Neural cell (in vitro differentiated cells): ENCODE results near the gene CAP2. TPM values are rescaled to one million over a fixed set of nuclear protein-coding genes. Genes with fewer than 3 reads are reported as not detected.

ENCODE experiments used
- H2AFZ ChIP-seq: fragments of 200-600, 300-800 bp; sonication (generic), shearing (Covaris generic); 2 replicates; pipeline ENCODE4 v1.6.0; 2014; ENCODE audit warnings: low read depth, mild to moderate bottlenecking, antibody characterized with exemption, low read length, moderate library complexity
- H3F3A ChIP-seq: fragments of 200-600 bp; shearing (Covaris generic); 2 replicates; pipeline ENCODE4 v1.6.1; 2016; ENCODE audit warnings: mild to moderate bottlenecking, moderate library complexity, mixed read lengths, antibody characterized with exemption, low read length; ENCODE audit not compliant: insufficient read depth, poor library complexity, severe bottlenecking
- H3K27ac ChIP-seq: fragments of 200-600, 300-800 bp; sonication (generic), shearing (Covaris generic); 2 replicates; pipeline ENCODE4 v1.5.1; 2014; ENCODE audit warnings: mild to moderate bottlenecking, low read length, moderate library complexity
- H3K27me3 ChIP-seq: fragments of 300-800, 200-600 bp; sonication (generic), shearing (Covaris generic); 2 replicates; pipeline ENCODE4 v1.6.0; 2014; ENCODE audit warnings: mild to moderate bottlenecking, low read depth, low read length, moderate library complexity; ENCODE audit not compliant: insufficient read depth
- H3K36me3 ChIP-seq: fragments of 300-800, 200-600 bp; sonication (generic), shearing (Covaris generic); 2 replicates; pipeline ENCODE4 v1.5.1; 2014; ENCODE audit warnings: mild to moderate bottlenecking, antibody characterized with exemption, low read length, moderate library complexity; ENCODE audit not compliant: insufficient read depth
- H3K4me2 ChIP-seq: fragments of 300-800, 200-600 bp; sonication (generic), shearing (Covaris generic); 2 replicates; pipeline ENCODE4 v1.6.0; 2014; ENCODE audit warnings: mild to moderate bottlenecking, low read length
- H3K4me3 ChIP-seq: fragments of 300-800, 200-600 bp; sonication (generic), shearing (Covaris generic); 2 replicates; pipeline ENCODE4 v1.5.1; 2014; ENCODE audit warnings: mild to moderate bottlenecking, low read length, moderate library complexity
- H3K79me2 ChIP-seq: fragments of 200-600 bp; shearing (Covaris generic); replicated peaks from 2 replicates; pipeline ENCODE4 v1.6.0; 2014; ENCODE audit warnings: mild to moderate bottlenecking, low read length, moderate library complexity; ENCODE audit not compliant: insufficient read depth
- H3K9ac ChIP-seq: fragments of 300-800, 200-600 bp; sonication (generic), shearing (Covaris generic); 2 replicates; pipeline ENCODE4 v1.6.1; 2016; ENCODE audit warnings: mild to moderate bottlenecking, low read length, mixed read lengths
- H3K9me2 ChIP-seq: fragments of 200-600 bp; shearing (Covaris generic); 2 replicates; pipeline ENCODE4 v1.6.1; 2016; ENCODE audit warnings: mild to moderate bottlenecking, low read length, mixed read lengths; ENCODE audit not compliant: insufficient read depth
- H3K9me3 ChIP-seq: fragments of 200-600, 300-800 bp; sonication (generic), shearing (Covaris generic); 2 replicates; pipeline ENCODE4 v1.6.1; 2016; ENCODE audit warnings: mild to moderate bottlenecking, mixed run types, low read length, moderate library complexity, mixed read lengths
- H4K20me1 ChIP-seq: fragments of 200-600 bp; shearing (Covaris generic); 2 replicates; pipeline ENCODE4 v1.6.1; 2016; ENCODE audit warnings: mild to moderate bottlenecking, mixed run types; ENCODE audit not compliant: insufficient read depth
- CTCF ChIP-seq: fragments of 450-650 bp; IDR thresholded peaks from 2 replicates; pipeline ENCODE4 v1.5.1; 2014; ENCODE audit warnings: antibody characterized with exemption, mild to moderate bottlenecking, moderate library complexity; ENCODE audit not compliant: poor library complexity, severe bottlenecking
- EP300 ChIP-seq: fragments of 450-650 bp; conservative IDR thresholded peaks from 2 replicates; pipeline ENCODE4 v1.6.1; 2014; ENCODE audit warnings: antibody characterized with exemption, mild to moderate bottlenecking, moderate library complexity; ENCODE audit not compliant: poor library complexity, severe bottlenecking
- EZH2 ChIP-seq: fragments of 200-600, 300-800 bp; shearing (Covaris generic), sonication (generic); IDR thresholded peaks from 2 replicates; pipeline ENCODE4 v1.6.1; 2014; ENCODE audit warnings: antibody characterized with exemption, low read length, borderline replicate concordance, mild to moderate bottlenecking; ENCODE audit not compliant: insufficient read depth, poor library complexity, severe bottlenecking
- MXI1 ChIP-seq: fragments of 450-650 bp; conservative IDR thresholded peaks from 2 replicates; pipeline ENCODE4 v1.6.1; 2014; ENCODE audit warnings: antibody characterized with exemption, mild to moderate bottlenecking; ENCODE audit not compliant: poor library complexity, severe bottlenecking
- POLR2AphosphoS5 ChIP-seq: IDR thresholded peaks from 2 replicates; pipeline ENCODE4 v1.6.1; 2012
- RAD21 ChIP-seq: fragments of 450-650 bp; conservative IDR thresholded peaks from 2 replicates; pipeline ENCODE4 v1.6.1; 2014; ENCODE audit warnings: antibody characterized with exemption, mild to moderate bottlenecking, moderate library complexity
- REST ChIP-seq: IDR thresholded peaks from 2 replicates; pipeline ENCODE4 v1.6.1; 2012; ENCODE audit warnings: borderline replicate concordance
- SMC3 ChIP-seq: fragments of 450-650 bp; conservative IDR thresholded peaks from 2 replicates; pipeline ENCODE4 v1.6.1; 2014; ENCODE audit warnings: antibody characterized with exemption, mild to moderate bottlenecking, moderate library complexity; ENCODE audit not compliant: poor library complexity
- TAF1 ChIP-seq: IDR thresholded peaks from 2 replicates; pipeline ENCODE4 v1.6.1; 2012; ENCODE audit warnings: low read depth
- polyA plus RNA-seq: library from polyadenylated mRNA; depleted of rRNA; stranded (reverse); fragments of >200 nt; gene quantifications from 2 replicates; pipeline ENCODE4 v1.2.3, GENCODE V29; 2014

CAP2 gene
- polyA plus RNA-seq, 1 donor from 2014 or later: 13.4 TPM

- Histone ChIP-seq H3K27ac (no peak overlapping the region), H3K9me2 (no peaks in the 10 kb centered on the region), H3F3A (no peaks in the 10 kb centered on the region), H4K20me1 (no peaks in the 10 kb centered on the region), H3K27me3 (no peaks in the 10 kb centered on the region), H3K4me2 (no peak overlapping the region), H2AFZ (no peak overlapping the region), H3K79me2 (no peaks in the 10 kb centered on the region), H3K9ac (no peak overlapping the region), H3K9me3 (no peaks in the 10 kb centered on the region), H3K4me3 (no peak overlapping the region), H3K36me3 (no peaks in the 10 kb centered on the region)
- TF ChIP-seq RAD21 (no peak), TAF1 (no peak), SMC3 (no peak), REST (no peak), POLR2AphosphoS5 (no peak), CTCF (no peak), EP300 (no peak), MXI1 (no peak), EZH2 (no peak)
Observed at GRCh38 chr6:17478223-17478907, 85.0 kb downstream of the CAP2 start.

GRCh38 chr6:17478946-17479345, 85.6 kb downstream of the CAP2 start:
- Histone ChIP-seq H3K4me2 (no peak overlapping the region), H3K27ac (no peak overlapping the region), H3K9me2 (no peaks in the 10 kb centered on the region), H3K9ac (no peak overlapping the region), H3K27me3 (no peaks in the 10 kb centered on the region), H3K4me3 (no peak overlapping the region), H4K20me1 (no peaks in the 10 kb centered on the region), H3K9me3 (no peaks in the 10 kb centered on the region), H2AFZ (no peak overlapping the region), H3F3A (no peaks in the 10 kb centered on the region), H3K36me3 (no peaks in the 10 kb centered on the region), H3K79me2 (no peaks in the 10 kb centered on the region)
- TF ChIP-seq MXI1: no peak
- no peak for TF ChIP-seq CTCF
- no peak for TF ChIP-seq SMC3
